Measurements from ENCODE around the gene PIP5K1B.

DNA sequence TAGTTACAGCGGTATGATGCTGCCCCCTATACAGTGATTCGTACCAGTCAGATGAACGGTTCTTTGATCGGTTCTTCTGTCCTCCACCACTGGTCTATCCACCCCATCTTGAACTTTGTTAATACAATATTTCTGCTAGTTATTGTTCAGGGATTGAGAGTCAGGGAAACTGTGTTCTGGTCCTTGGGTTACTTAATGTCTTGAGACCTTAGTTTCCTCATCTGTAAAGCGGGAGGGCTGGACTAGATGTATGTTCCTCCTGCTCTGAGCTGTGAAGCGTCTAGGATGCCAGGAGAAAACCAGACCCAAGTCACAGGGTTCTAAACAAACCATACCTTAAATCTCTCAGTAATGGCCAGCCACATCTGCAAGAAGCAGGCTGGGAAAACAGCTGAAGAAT, 1.4 kb upstream of the PIP5K1B start:
- no peak for TF ChIP-seq POLR2A (IDR thresholded peaks at IDR 0.05; ENCODE audit: low read depth, low read length)
- TF ChIP-seq POLR2AphosphoS5 (IDR thresholded peaks at IDR 0.05; ENCODE audit: low read depth, low read length), result no peak
